Measurements from ENCODE around the gene IL2RA. TPM values are rescaled to one million over a fixed set of nuclear protein-coding genes. Genes with fewer than 3 reads are reported as not detected.
"Not testable (repeated sequence)": the region's sequence is repeated elsewhere in the genome, so short reads cannot be mapped to it uniquely, and the experiment has no call there.

The IL2RA gene
- total and polyA plus RNA-seq, 2 experiments from 2014 or later: not detected

- not testable (repeated sequence) for DNase-seq (ENCODE audit: low spot score); H3K4me1 ChIP-seq (ENCODE audit: insufficient read depth); H2AFZ ChIP-seq; H3K9me3 Mint-ChIP-seq; H3K36me3 Mint-ChIP-seq (ENCODE audit: low read depth); H3K27ac Mint-ChIP-seq; H3K4me1 Mint-ChIP-seq; H3K36me3 ChIP-seq (ENCODE audit: insufficient read depth); H3K27ac ChIP-seq (ENCODE audit: low read depth); H4K20me1 ChIP-seq (replicated peaks; ENCODE audit: insufficient read depth); H3K4me2 ChIP-seq; H3K9me2 ChIP-seq (ENCODE audit: insufficient read depth); ATAC-seq; H3K79me2 ChIP-seq (replicated peaks; ENCODE audit: insufficient read depth); H3K4me3 Mint-ChIP-seq; H3K27me3 ChIP-seq (ENCODE audit: insufficient read depth); H3K27me3 Mint-ChIP-seq (ENCODE audit: insufficient read depth, low read depth, poor library complexity); H3K4me3 ChIP-seq; H3F3A ChIP-seq (replicated peaks; ENCODE audit: low read depth)
These were observed 2.6 kb upstream of the IL2RA start for GRCh38 chr10:6064726-6065125.

GRCh38 chr10:6064119-6064518, 2.0 kb upstream of the IL2RA start:
- H3K27ac Mint-ChIP-seq: no peak overlapping the region
- peaks cover 3% of the 10 kb centered on the region; the same call in 1 of the 3 replicates for H3K9me3 Mint-ChIP-seq
- H3K4me3 ChIP-seq: no peak overlapping the region
- H3K36me3 ChIP-seq (ENCODE audit: insufficient read depth): no peaks in the 10 kb centered on the region
- H3K27me3 Mint-ChIP-seq (ENCODE audit: insufficient read depth, low read depth, poor library complexity): peaks cover under 1% of the 10 kb centered on the region
- DNase-seq (ENCODE audit: low spot score): no peak
- H4K20me1 ChIP-seq (replicated peaks; ENCODE audit: insufficient read depth): no peaks in the 10 kb centered on the region; the same call in 1 of the 2 replicates
- H3K79me2 ChIP-seq (replicated peaks; ENCODE audit: insufficient read depth): no peaks in the 10 kb centered on the region
- no peaks in the 10 kb centered on the region for H3K27me3 ChIP-seq (ENCODE audit: insufficient read depth)
- no peak for ATAC-seq
- no peak overlapping the region for H3K4me3 Mint-ChIP-seq
- no peak overlapping the region for H2AFZ ChIP-seq
- H3K4me1 ChIP-seq (ENCODE audit: insufficient read depth): no peaks in the 10 kb centered on the region
- 0 out of 2 replicates have a peak, but pooled peaks cover 4% of the 10 kb centered on the region for H3K9me2 ChIP-seq (ENCODE audit: insufficient read depth)
- no peak overlapping the region for H3K27ac ChIP-seq (ENCODE audit: low read depth)
- H3K36me3 Mint-ChIP-seq (ENCODE audit: low read depth): no peaks in the 10 kb centered on the region
- no peaks in the 10 kb centered on the region for H3F3A ChIP-seq (replicated peaks; ENCODE audit: low read depth)
- no peaks in the 10 kb centered on the region for H3K4me1 Mint-ChIP-seq
- H3K4me2 ChIP-seq: no peak overlapping the region
- TF ChIP-seq POLR2AphosphoS5 (IDR thresholded peaks at IDR 0.05; ENCODE audit: low read depth) (no peak), NANOG (IDR thresholded peaks at IDR 0.05; ENCODE audit: borderline replicate concordance) (no peak), EZH2phosphoT487 (IDR thresholded peaks at IDR 0.05; ENCODE audit: unreplicated experiment) (no peak), ZNF114 (CRISPR knock-in tag; IDR thresholded peaks at IDR 0.05) (no peak), CREB1 (CRISPR knock-in tag; IDR thresholded peaks at IDR 0.05; ENCODE audit: low read depth) (no peak), JUNB (IDR thresholded peaks at IDR 0.05; ENCODE audit: unreplicated experiment) (no peak), CTCF (conservative IDR thresholded peaks at IDR 0.05; ENCODE audit: low read depth in 2 of 2) (no peak), STAT1 (IDR thresholded peaks at IDR 0.05; ENCODE audit: unreplicated experiment) (no peak), ZNF331 (CRISPR knock-in tag; IDR thresholded peaks at IDR 0.05; ENCODE audit: low read depth) (no peak)
- TF ChIP-seq, protein P1, sequence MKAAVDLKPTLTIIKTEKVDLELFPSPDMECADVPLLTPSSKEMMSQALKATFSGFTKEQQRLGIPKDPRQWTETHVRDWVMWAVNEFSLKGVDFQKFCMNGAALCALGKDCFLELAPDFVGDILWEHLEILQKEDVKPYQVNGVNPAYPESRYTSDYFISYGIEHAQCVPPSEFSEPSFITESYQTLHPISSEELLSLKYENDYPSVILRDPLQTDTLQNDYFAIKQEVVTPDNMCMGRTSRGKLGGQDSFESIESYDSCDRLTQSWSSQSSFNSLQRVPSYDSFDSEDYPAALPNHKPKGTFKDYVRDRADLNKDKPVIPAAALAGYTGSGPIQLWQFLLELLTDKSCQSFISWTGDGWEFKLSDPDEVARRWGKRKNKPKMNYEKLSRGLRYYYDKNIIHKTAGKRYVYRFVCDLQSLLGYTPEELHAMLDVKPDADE (IDR thresholded peaks at IDR 0.05): no peak
- TF ChIP-seq, protein P2, sequence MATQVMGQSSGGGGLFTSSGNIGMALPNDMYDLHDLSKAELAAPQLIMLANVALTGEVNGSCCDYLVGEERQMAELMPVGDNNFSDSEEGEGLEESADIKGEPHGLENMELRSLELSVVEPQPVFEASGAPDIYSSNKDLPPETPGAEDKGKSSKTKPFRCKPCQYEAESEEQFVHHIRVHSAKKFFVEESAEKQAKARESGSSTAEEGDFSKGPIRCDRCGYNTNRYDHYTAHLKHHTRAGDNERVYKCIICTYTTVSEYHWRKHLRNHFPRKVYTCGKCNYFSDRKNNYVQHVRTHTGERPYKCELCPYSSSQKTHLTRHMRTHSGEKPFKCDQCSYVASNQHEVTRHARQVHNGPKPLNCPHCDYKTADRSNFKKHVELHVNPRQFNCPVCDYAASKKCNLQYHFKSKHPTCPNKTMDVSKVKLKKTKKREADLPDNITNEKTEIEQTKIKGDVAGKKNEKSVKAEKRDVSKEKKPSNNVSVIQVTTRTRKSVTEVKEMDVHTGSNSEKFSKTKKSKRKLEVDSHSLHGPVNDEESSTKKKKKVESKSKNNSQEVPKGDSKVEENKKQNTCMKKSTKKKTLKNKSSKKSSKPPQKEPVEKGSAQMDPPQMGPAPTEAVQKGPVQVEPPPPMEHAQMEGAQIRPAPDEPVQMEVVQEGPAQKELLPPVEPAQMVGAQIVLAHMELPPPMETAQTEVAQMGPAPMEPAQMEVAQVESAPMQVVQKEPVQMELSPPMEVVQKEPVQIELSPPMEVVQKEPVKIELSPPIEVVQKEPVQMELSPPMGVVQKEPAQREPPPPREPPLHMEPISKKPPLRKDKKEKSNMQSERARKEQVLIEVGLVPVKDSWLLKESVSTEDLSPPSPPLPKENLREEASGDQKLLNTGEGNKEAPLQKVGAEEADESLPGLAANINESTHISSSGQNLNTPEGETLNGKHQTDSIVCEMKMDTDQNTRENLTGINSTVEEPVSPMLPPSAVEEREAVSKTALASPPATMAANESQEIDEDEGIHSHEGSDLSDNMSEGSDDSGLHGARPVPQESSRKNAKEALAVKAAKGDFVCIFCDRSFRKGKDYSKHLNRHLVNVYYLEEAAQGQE (IDR thresholded peaks at IDR 0.05; ENCODE audit: unreplicated experiment): no peak

Data from GM23338 (cell line).